HG03378 (cell line): ENCODE results near the gene F5.

Experiments used
- ATAC-seq: cut with Tn5 transposase; IDR thresholded peaks from one replicate; pipeline ENCODE4 v1.9.1; 2021; ENCODE audit warnings: mild to moderate bottlenecking, moderate library complexity; ENCODE audit not compliant: unreplicated experiment

The F5 gene

GRCh38 chr1:169484683-169485430, 101.4 kb downstream of the F5 start:
- ATAC-seq, result peak; percentile 21

- no peak for ATAC-seq
Observed at GRCh38 chr1:169484101-169484500, 102.2 kb downstream of the F5 start.

- ATAC-seq, result no peak
Observed at GRCh38 chr1:169483500-169483966, 102.7 kb downstream of the F5 start.

GRCh38 chr1:169479363-169480066, 106.8 kb downstream of the F5 start:
- no peak for ATAC-seq

GRCh38 chr1:169478094-169478672, 108.1 kb downstream of the F5 start:
- ATAC-seq, result no peak

- no peak for ATAC-seq
Observed at GRCh38 chr1:169475806-169476387, 110.4 kb downstream of the F5 start.

- ATAC-seq, result no peak
Observed at GRCh38 chr1:169474302-169474995, 111.8 kb downstream of the F5 start.

GRCh38 chr1:169473347-169473746, 112.9 kb downstream of the F5 start:
- no peak for ATAC-seq

GRCh38 chr1:169472738-169473137, 113.5 kb downstream of the F5 start:
- ATAC-seq, result no peak

- ATAC-seq, result no peak
Observed at GRCh38 chr1:169468982-169469381, 117.3 kb downstream of the F5 start.

- ATAC-seq, result no peak
Observed at GRCh38 chr1:169466259-169467230, 119.7 kb downstream of the F5 start.

GRCh38 chr1:169465281-169465680, 121.0 kb downstream of the F5 start:
- no peak for ATAC-seq
